GM20000 (cell line): ENCODE measurements around the gene TIMM13.
"Not testable (repeated sequence)": the region's sequence is repeated elsewhere in the genome, so short reads cannot be mapped to it uniquely, and the experiment has no call there.

Source experiments
- DNase-seq: peaks from one replicate; pipeline ENCODE4 v3.0.0; 2012; ENCODE audit warnings: low spot score
- CTCF ChIP-seq: IDR thresholded peaks from 2 replicates; pipeline ENCODE4 v1.5.1; 2012; ENCODE audit warnings: mild to moderate bottlenecking, control low read depth; ENCODE audit errors: extremely low read depth, missing control alignments

TIMM13 gene

GRCh38 chr19:2408247-2408646, 19.1 kb downstream of the TIMM13 start:
- no peak for DNase-seq
- TF ChIP-seq CTCF, result no peak

GRCh38 chr19:2399582-2399981, 27.8 kb downstream of the TIMM13 start:
- no peak for TF ChIP-seq CTCF
- DNase-seq, result no peak

- DNase-seq, result no peak
- TF ChIP-seq CTCF, result no peak
Observed at GRCh38 chr19:2398735-2399305, 28.6 kb downstream of the TIMM13 start.

- not testable (repeated sequence) for DNase-seq
Observed at GRCh38 chr19:2397173-2397572, 30.2 kb downstream of the TIMM13 start.

GRCh38 chr19:2395293-2395829, 32.0 kb downstream of the TIMM13 start:
- DNase-seq, result not testable (repeated sequence)

- TF ChIP-seq CTCF, result no peak
- DNase-seq, result peak; percentile 78
Observed at GRCh38 chr19:2394442-2395292, 32.7 kb downstream of the TIMM13 start.

- TF ChIP-seq CTCF, result no peak
- DNase-seq, result no peak
Observed at GRCh38 chr19:2394054-2394441, 33.3 kb downstream of the TIMM13 start.

- DNase-seq, result not testable (repeated sequence)
Observed at GRCh38 chr19:2392899-2393298, 34.5 kb downstream of the TIMM13 start.

GRCh38 chr19:2392366-2392765, 35.0 kb downstream of the TIMM13 start:
- DNase-seq, result no peak
- no peak for TF ChIP-seq CTCF
